Measurements from ENCODE around the gene PAFAH2.
"Not testable (repeated sequence)": the region's sequence is repeated elsewhere in the genome, so short reads cannot be mapped to it uniquely, and the experiment has no call there.

The PAFAH2 gene

GRCh38 chr1:26009796-26010447, 12.1 kb upstream of the PAFAH2 start:
- DNase-seq, result no peak

DNA sequence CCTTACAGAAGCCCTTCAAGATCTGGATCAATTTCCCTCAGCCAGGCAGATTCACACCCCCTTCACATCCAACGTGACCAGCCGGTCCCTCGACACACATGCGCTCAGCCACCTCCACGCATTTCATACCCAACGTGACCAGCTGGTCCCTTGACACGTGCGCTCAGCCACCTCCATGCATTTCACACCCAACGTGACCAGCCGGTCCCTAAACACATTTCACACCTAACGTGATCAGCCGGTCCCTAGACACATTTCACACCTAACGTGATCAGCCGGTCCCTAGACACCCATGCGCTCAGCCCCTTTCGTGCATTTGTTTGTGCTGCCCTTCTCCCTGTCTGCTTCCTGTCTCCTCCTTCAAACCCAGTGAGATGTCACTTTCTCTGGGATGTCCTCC, 8.8 kb upstream of the PAFAH2 start:
- DNase-seq, result no peak

DNA sequence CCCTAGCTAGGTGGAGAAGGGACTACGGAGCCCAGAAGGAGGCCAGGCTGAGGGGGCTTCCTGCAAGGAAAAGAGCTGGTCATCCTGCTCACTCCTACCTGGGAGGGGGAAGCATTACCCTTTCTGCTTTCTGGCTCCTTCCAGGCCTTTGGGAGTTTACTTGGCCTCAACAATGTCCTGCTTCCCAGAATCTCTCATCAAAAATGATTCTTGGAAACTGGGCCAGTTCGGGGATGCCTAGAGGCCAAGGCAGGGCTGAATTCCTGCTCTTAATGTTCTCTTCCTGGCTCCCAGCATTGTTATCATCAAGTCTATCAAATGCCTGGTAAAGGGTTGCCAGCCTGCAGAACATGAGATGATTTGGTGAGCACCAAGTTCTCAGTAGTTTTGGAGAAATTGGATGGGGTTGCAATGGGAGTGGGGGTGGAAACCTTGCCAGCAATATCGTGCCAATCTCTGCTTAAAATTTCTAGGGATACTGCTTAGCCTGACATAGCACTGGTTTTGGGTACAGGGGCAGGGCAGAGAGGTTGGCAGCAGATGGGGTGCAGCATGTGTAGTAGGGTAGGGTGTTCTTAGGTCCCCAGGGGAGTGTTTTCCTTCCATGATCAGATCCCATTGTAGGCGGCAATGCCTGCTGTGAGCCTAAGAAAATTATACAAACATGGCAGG, 7.7 kb upstream of the PAFAH2 start:
- DNase-seq, result no peak

DNA sequence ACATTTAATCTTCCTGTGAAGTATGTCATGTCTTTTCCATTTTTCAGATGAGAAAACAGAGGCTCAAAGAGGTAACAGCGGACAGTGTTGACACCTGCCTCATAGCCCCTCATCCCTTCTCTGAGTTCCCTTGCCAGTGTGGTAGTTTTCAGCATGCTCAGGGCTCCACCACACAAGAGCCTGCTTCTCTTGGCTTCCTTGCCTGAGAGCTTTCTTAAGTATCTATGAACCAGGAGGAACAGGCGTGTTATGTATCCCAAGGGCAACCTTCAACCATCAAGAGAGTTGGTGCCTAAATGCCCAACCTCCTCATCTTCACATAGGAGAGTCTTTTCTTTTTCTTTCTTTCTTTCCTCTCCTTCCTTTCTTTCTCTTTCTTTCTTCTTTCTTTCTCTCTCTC, 5.9 kb upstream of the PAFAH2 start:
- no peak for DNase-seq

DNA sequence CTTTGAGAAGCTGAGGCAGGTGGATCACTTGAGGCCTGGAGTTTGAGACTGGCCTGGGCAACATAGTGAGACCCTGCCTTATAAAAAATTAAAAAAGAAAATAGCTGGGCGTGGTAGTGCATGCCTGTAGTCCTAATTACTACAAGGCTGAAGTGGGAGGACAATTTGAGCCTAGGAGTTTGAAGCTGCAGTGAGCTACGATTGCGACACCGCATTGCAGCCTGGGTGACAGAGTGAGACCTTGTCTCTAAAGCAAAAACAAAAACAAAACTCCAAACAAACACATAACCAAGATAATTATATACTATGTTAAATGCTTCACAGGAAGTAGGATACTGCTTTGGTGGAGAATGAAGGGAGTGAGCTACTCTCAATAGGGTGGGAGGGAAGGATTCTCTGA, 5.4 kb upstream of the PAFAH2 start:
- DNase-seq, result no peak

GRCh38 chr1:25999041-25999800, 1.4 kb upstream of the PAFAH2 start:
- no peak for DNase-seq

DNA sequence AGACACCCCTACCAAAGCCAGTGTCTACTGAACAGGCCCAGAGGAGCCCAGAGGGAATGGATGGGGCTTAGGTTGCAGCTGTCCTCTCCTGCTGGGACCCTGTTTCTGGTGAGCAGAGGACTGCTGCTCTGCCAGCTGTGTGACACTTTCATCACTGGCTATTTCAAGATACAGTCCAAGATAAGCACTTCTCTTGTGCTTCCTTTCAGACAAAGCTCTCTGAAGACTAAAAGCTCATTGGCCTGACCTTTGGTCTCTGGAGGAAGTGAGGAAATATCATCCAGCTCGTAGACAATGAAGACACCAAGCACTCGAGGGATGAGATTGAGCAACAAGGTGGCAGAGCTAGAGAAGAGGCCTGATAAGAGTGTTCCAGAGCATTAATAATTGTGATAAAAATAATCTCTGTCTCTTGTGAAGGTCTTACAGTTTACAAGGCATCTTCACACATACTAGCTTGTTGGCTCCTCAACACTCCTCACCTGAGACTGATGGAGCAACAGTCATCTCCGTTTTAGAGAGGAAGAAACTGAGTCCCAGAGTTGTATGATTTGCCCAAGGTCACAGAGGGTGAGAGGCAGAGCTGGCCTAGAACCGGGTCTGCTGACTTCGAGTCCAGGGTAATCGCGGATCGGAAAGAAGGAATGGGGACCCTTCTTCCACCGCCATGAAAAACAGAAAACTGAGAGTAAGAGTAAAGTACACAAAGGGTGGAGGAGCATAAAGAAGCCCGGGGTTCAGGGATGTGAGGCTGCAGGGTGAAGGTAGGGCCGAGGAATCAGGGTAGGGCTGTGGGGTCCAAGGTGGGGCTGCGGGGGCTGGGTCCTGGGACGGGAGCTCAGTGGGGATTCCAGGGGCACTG, 666 bp downstream of the PAFAH2 start:
- DNase-seq, result no peak

GRCh38 chr1:25994402-25995150, 3.3 kb downstream of the PAFAH2 start:
- DNase-seq, result no peak

- DNase-seq, result no peak
Observed at GRCh38 chr1:25993197-25993951, 4.5 kb downstream of the PAFAH2 start.

DNA sequence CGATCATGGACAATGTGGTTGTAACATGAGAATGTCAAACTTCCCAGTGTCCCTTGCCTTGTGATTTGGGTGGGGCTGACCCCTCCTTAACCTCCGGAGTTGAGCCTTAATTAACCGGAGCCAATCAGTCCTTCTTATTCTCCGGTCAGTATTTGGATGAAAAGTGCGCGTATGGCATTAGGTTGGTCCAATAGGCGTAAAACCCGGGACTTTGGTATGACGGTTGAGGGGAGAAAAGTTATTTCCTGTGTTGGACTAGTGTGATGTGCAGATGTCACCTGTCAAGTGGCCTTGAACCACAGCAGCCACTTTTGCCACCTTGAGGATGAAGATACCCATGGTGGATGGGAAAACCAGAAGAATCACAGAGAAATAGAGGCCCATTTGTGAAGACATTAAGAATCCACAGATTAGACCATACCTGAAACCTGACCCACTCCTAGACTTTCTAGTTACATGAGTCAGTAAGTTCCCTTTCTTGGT, 5.1 kb downstream of the PAFAH2 start:
- no peak for DNase-seq

GRCh38 chr1:25991937-25992688, 5.8 kb downstream of the PAFAH2 start:
- no peak for DNase-seq

GRCh38 chr1:25990702-25991395, 7.0 kb downstream of the PAFAH2 start:
- DNase-seq, result peak; percentile 16

GRCh38 chr1:25990251-25990650, 7.6 kb downstream of the PAFAH2 start:
- DNase-seq, result no peak

DNA sequence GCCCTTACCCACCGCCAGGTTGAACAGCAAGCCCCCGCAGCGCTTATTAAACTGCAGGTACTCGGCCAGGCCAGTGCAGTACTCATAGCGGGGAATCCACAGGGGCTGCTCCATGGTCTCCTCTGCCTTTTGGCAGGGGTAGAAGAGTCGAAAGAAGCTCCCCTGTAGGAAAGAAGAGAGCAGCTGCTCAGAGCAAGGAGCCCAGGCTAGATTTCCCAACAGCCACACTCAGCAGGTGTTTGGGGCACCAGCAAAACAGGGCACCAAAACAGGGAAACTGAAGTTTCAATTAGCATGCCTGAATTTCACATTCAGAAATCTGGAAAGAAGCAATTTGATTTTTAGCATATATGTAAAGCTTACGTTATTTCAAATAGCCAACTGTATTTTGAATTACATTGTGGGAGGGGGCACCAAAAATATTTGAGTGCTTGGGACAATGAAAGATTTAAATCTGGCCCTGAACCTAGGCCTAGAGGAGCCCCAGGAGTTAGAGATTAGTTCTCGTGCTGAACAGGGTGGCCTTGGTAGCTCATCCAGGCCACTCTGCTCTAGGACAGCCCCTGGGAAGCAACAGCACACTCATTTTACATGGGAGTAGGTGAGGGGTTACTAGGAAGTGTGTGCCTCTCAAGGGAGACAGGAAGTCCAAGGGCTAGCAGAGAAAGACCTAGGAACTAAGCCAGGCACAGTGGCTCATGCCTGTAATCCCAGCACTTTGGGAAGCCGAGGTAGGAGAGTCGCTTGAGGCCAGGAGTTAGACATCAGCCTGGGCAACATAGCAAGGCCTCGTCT, 8.2 kb downstream of the PAFAH2 start:
- DNase-seq, result no peak

DNA sequence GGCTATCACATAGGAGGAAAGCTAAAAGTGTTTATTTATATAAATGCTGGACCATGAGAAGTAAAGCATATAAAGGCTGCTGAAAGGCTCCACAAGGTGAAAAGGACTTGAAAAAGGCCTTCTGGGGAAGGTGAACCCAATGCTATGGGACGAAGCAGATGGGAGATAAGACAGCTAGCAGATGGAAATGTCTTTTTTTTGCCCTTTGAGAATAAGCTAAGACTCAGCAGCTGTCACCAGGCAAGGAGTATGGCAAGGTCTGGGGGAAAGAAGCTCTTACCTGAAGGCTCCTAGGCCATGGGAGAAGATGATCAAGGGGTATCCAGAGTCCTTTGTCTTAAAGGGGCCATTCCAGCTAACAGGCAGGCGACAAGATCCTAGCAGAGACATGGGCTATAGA, 9.9 kb downstream of the PAFAH2 start:
- DNase-seq, result no peak

GRCh38 chr1:25986773-25987172, 11.1 kb downstream of the PAFAH2 start:
- not testable (repeated sequence) for DNase-seq

DNA sequence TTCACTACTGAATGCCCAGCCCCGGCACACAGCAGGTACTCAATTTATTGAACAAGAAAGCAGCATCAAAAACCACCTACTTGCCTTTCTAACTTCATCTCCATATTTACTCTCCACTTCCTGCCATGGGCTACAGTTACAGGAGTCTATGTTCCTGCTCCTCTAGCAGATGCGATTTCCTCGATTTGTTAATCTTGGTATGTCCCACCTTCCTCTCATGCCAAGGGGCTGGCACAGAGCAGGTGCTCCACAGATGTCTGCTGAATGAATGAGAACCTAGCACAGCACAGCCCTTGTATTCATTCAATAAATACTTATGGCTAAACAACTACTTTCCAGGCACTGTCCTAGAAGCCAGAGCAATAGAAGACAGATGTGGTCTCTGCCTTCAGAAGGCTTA, 12.2 kb downstream of the PAFAH2 start:
- DNase-seq, result no peak

DNA sequence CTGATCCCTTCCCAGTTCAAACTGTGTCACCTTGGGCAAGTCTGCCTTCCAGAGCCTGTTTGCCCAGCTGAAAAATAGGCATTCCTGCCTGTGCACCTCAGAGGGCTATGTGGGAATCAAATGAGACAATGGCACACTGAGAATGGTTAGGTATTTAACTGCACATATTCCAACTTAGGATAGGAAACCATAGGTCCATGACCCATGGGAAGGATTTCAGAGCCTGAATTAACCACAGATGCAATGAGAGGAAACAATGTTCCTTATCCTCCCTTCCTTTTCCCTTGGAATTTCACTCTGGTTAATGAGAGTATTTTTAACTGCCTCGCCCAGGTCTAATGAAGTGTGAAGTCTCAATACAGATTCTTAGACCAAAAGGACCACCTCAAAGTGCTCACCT, 12.7 kb downstream of the PAFAH2 start:
- no peak for DNase-seq

- no peak for DNase-seq
Observed at GRCh38 chr1:25979210-25979609, 18.7 kb downstream of the PAFAH2 start.

Measured in effector CD4-positive, alpha-beta T cell (primary cell).